ENCODE measurements around the gene MSANTD1. TPM values are rescaled to one million over a fixed set of nuclear protein-coding genes. Genes with fewer than 3 reads are reported as not detected.

Gene MSANTD1
- total RNA-seq, 1 donor from 2014 or later: 0.48 TPM

GRCh38 chr4:3215733-3216132, 33.2 kb upstream of the MSANTD1 start:
- no peak for DNase-seq (ENCODE audit: low read depth)

- DNase-seq (ENCODE audit: low read depth): no peak
These were observed 31.7 kb upstream of the MSANTD1 start for GRCh38 chr4:3217266-3217665.

GRCh38 chr4:3217771-3218170, 31.2 kb upstream of the MSANTD1 start:
- DNase-seq (ENCODE audit: low read depth): no peak

- no peak for DNase-seq (ENCODE audit: low read depth)
These were observed 29.9 kb upstream of the MSANTD1 start for GRCh38 chr4:3218824-3219760.

GRCh38 chr4:3219761-3220475, 29.0 kb upstream of the MSANTD1 start:
- DNase-seq (ENCODE audit: low read depth): peak; percentile 39

GRCh38 chr4:3220476-3221183, 28.3 kb upstream of the MSANTD1 start:
- no peak for DNase-seq (ENCODE audit: low read depth)

GRCh38 chr4:3221184-3221494, 27.8 kb upstream of the MSANTD1 start:
- no peak for DNase-seq (ENCODE audit: low read depth)

GRCh38 chr4:3221996-3222395, 27.0 kb upstream of the MSANTD1 start:
- DNase-seq (ENCODE audit: low read depth): no peak

- DNase-seq (ENCODE audit: low read depth): no peak
These were observed 25.6 kb upstream of the MSANTD1 start for GRCh38 chr4:3223346-3223745.

- no peak for DNase-seq (ENCODE audit: low read depth)
These were observed 24.8 kb upstream of the MSANTD1 start for GRCh38 chr4:3223956-3224748.

GRCh38 chr4:3225071-3225850, 23.7 kb upstream of the MSANTD1 start:
- no peak for DNase-seq (ENCODE audit: low read depth)

- DNase-seq (ENCODE audit: low read depth): no peak
These were observed 23.0 kb upstream of the MSANTD1 start for GRCh38 chr4:3225936-3226335.

GRCh38 chr4:3226467-3226866, 22.5 kb upstream of the MSANTD1 start:
- no peak for DNase-seq (ENCODE audit: low read depth)

GRCh38 chr4:3226944-3227343, 22.0 kb upstream of the MSANTD1 start:
- no peak for DNase-seq (ENCODE audit: low read depth)

GRCh38 chr4:3227878-3228675, 20.9 kb upstream of the MSANTD1 start:
- DNase-seq (ENCODE audit: low read depth): peak; percentile 96

- DNase-seq (ENCODE audit: low read depth): no peak
These were observed 20.1 kb upstream of the MSANTD1 start for GRCh38 chr4:3228881-3229280.

- DNase-seq (ENCODE audit: low read depth): no peak
These were observed 19.6 kb upstream of the MSANTD1 start for GRCh38 chr4:3229328-3229727.

GRCh38 chr4:3229964-3230363, 19.0 kb upstream of the MSANTD1 start:
- no peak for DNase-seq (ENCODE audit: low read depth)

GRCh38 chr4:3231471-3231870, 17.5 kb upstream of the MSANTD1 start:
- peak; percentile 88 for DNase-seq (ENCODE audit: low read depth)

GRCh38 chr4:3232001-3232400, 17.0 kb upstream of the MSANTD1 start:
- DNase-seq (ENCODE audit: low read depth): no peak
